Stimulated activated CD8-positive, alpha-beta memory T cell treated with anti-CD3 and anti-CD28 coated beads, Interleukin-7, amount 100 ng/mL, for 48 hours (primary cell): Measurements from ENCODE around the gene SMARCB1.

Experiments
- DNase-seq, 2 donors: peaks; one replicate each; pipeline ENCODE4 v3.0.0-alpha.2; 2020; ENCODE audit warnings: low read depth in 1 of 2; ENCODE audit errors: extremely low read depth in 1 of 2

The SMARCB1 gene

GRCh38 chr22:23828800-23829680 is 42.3 kb downstream of the SMARCB1 start:
- DNase-seq, result no peak

GRCh38 chr22:23829845-23830372 is 43.1 kb downstream of the SMARCB1 start:
- DNase-seq, result no peak

GRCh38 chr22:23831261-23831660 is 44.5 kb downstream of the SMARCB1 start:
- DNase-seq, result no peak

GRCh38 chr22:23831781-23832180 is 45.0 kb downstream of the SMARCB1 start:
- DNase-seq, result no peak

GRCh38 chr22:23832226-23833016 is 45.7 kb downstream of the SMARCB1 start:
- DNase-seq, result no peak

- no peak for DNase-seq
Observed at GRCh38 chr22:23833017-23833751, 46.4 kb downstream of the SMARCB1 start.

GRCh38 chr22:23833911-23834317 is 47.1 kb downstream of the SMARCB1 start:
- DNase-seq, result no peak

- no peak for DNase-seq
Observed at GRCh38 chr22:23834406-23834792, 47.6 kb downstream of the SMARCB1 start.

GRCh38 chr22:23834793-23835483 is 48.2 kb downstream of the SMARCB1 start:
- DNase-seq, result no peak

- DNase-seq, result no peak
Observed at GRCh38 chr22:23835484-23836144, 48.8 kb downstream of the SMARCB1 start.

GRCh38 chr22:23836281-23836680 is 49.5 kb downstream of the SMARCB1 start:
- DNase-seq, result no peak

- no peak for DNase-seq
Observed at GRCh38 chr22:23836692-23837495, 50.1 kb downstream of the SMARCB1 start.

- DNase-seq, result no peak
Observed at GRCh38 chr22:23837496-23837859, 50.7 kb downstream of the SMARCB1 start.

GRCh38 chr22:23837911-23838680 is 51.3 kb downstream of the SMARCB1 start:
- no peak for DNase-seq

- peak; percentile 94 to 98 for DNase-seq
Observed at GRCh38 chr22:23838681-23839468, 52.1 kb downstream of the SMARCB1 start, which contains the start of gene DERL3. TSS of gene DERL3 (minus strand) at chr22:23839006. CDS start at chr22:23838987, 19 bp downstream.

GRCh38 chr22:23840026-23840425 is 53.3 kb downstream of the SMARCB1 start:
- DNase-seq, result no peak

- DNase-seq, result no peak
Observed at GRCh38 chr22:23841292-23841691, 54.5 kb downstream of the SMARCB1 start.
